NCI-H345 treated with DMSO at 0.1 percent for 48 hours (cell line): ENCODE data around the gene KCTD16.

Experiments used
- DNase-seq: peaks from one replicate; lab custom pipeline; 2025; ENCODE audit not compliant: unreplicated experiment; lab: John Stamatoyannopoulos, UW

The KCTD16 gene

DNA sequence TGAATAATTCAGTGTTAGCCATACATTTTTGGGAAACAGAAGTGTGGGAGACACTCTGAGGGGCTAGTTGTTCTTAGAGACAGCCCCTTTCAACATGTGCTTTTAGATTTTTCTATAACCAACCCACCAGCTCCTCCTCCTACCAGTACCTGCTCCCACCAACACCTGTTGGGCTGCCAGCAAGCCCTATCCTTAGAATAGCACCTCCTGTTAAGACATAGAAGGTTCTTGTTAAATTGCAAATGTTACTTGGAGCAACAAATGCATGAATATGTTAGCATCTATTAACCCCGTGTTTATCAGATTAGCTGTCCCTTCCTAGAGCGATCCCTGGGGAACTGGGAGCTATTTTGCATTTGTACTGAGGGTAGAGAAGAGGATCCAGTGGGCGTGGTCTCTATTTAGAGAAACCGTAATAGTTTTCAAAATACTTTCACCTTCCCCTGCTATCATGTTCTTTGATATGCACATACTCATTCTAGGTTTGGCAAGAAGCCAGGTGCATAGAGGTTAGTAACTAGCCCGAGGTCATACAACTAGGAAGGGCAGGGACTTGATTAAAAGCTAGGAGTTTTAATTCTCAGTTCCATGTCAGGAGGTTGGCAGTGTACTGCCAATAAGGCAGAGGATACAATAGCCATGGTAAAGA, 334.4 kb downstream of the KCTD16 start:
- peak; percentile 82 for DNase-seq

DNA sequence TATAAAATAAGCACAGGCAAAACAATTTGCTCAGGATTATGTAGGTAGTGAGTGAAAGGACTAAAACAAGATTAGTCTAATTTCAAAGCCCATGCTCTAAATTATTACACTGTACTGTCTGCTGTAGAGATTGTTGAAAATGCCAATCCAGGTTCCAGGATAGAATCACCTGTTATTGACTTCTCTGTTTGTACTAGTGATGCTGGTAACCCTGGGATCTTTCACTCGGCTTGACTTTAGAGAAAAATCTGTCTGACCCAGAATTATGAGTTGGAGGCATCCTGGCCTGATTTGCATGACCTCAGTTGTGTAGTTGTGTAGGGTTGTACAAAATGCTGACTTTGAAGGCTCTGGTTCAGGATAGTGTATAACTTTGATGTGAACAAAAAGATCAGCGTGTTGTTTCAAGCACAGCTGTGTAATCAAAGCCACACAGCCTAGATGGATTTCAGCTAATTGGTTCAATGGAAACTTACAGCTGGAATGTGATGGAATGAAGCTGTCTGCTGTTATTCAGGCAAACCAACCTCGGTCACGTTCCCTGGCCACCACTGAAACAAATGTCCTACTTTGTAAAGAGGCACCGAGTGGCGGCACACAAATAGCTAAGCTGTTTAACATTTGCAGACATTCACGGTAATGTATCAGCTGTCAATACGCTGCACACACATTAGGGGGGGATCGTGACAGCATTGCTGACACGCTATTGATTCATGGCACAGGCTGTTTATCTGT, 340.3 kb downstream of the KCTD16 start:
- no peak for DNase-seq

DNA sequence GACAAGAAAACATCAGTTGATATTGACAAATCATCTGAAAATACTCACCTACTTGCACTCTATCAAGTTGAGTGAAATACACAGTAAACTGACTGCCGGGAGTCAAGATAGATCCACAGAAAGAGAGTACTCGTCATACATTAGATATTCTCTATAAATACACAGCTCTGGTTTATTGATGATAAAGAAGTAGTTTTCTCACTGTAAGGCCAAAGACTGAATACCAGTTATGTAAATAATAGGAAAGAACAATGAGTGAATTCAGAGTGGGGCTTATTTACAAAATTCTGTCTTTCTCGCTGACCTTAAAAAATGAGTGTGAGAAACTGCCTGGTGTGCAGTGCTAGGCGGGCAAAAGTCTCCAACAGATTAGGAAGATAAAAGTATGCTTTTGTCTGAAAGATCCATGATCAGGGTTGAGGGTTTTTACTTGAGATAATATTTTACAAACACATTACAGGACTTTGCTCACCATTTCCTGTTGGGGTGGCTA, 341.0 kb downstream of the KCTD16 start:
- DNase-seq, result no peak

- DNase-seq, result no peak
These were observed 352.0 kb downstream of the KCTD16 start for GRCh38 chr5:144522698-144523097.

DNA sequence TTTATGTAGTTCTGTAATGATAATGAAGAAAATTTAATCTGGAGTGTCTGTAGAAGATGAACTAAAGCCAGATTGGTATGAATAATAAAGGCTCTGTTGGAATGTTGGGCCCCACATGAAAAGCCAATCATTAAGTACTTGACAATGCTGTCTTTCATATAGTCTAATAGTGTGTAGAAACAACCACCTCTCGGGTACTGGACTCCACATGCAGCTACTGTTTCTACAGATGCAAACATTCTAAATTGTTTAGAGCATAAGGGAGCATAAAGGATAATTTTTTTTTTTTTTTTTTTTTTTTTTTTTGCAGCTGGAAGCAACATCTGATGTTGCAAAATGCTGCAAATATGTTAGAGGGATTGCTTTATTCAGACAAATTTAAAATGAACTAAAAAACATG, 354.3 kb downstream of the KCTD16 start:
- DNase-seq, result no peak

- DNase-seq, result no peak
These were observed 360.5 kb downstream of the KCTD16 start for GRCh38 chr5:144531188-144531587.
